IMR-90 (cell line): ENCODE data around the gene ACACB. TPM values are rescaled to one million over a fixed set of nuclear protein-coding genes. Genes with fewer than 3 reads are reported as not detected.

ENCODE experiments used
- ATAC-seq: fragments of 200-7000 bp; cut with Tn5 transposase; 2 replicates; pipeline ENCODE4 v1.9.1; 2020; ENCODE audit warnings: low read depth, mild to moderate bottlenecking, moderate library complexity
- BruUV-seq: library from RNA; stranded (reverse); fragments of 400-500 nt; replicated peaks from 2 replicates; lab custom pipeline; 2021; lab: Mats Ljungman, UMichigan
- CTCF ChIA-PET: fragments of 300-600 bp; formaldehyde crosslinking; extraction: SDS; loops from one replicate; lab custom pipeline; 2021; ENCODE audit warnings: antibody characterized with exemption; lab: Yijun Ruan, JAX
- POLR2A ChIA-PET: fragments of 300-600 bp; sonication (Branson Sonifier 250); formaldehyde crosslinking; loops from one replicate; lab custom pipeline; 2022; ENCODE audit warnings: antibody characterized with exemption; ENCODE audit not compliant: unreplicated experiment; lab: Charles Lee
- DNase-seq: peaks from one replicate; pipeline ENCODE4 v3.0.0; 2013
- H2AFZ ChIP-seq: replicated peaks from 2 replicates; pipeline ENCODE3; 2013; ENCODE audit warnings: low read length, mild to moderate bottlenecking; ENCODE audit not compliant: poor library complexity
- H2AK5ac ChIP-seq: 2 replicates; pipeline ENCODE4 v1.6.1; 2013; ENCODE audit warnings: low read depth, low read length, inconsistent platforms
- H2AK9ac ChIP-seq: replicated peaks from 2 replicates; pipeline ENCODE3; 2013; ENCODE audit warnings: mild to moderate bottlenecking, low read depth, low read length, moderate library complexity; ENCODE audit not compliant: poor library complexity
- H2BK120ac ChIP-seq: 2 replicates; pipeline ENCODE4 v1.6.1; 2013; ENCODE audit warnings: low read depth, low read length, inconsistent platforms
- H2BK15ac ChIP-seq: 3 replicates; pipeline ENCODE4 v1.6.1; 2013; ENCODE audit warnings: low read depth, low read length, inconsistent platforms
- H2BK20ac ChIP-seq: 2 replicates; pipeline ENCODE4 v1.6.1; 2013; ENCODE audit warnings: low read depth, mild to moderate bottlenecking, inconsistent platforms, low read length, moderate library complexity
- H2BK5ac ChIP-seq: 2 replicates; pipeline ENCODE4 v1.6.1; 2013; ENCODE audit warnings: mild to moderate bottlenecking, low read depth, low read length, inconsistent platforms; ENCODE audit not compliant: poor library complexity, severe bottlenecking
- H3K14ac ChIP-seq: replicated peaks from 2 replicates; pipeline ENCODE4 v1.6.1; 2013; ENCODE audit warnings: low read depth, low read length, inconsistent platforms
- H3K18ac ChIP-seq: 2 replicates; pipeline ENCODE4 v1.6.1; 2013; ENCODE audit warnings: low read depth, low read length, control low read depth
- H3K23ac ChIP-seq: 2 replicates; pipeline ENCODE4 v1.6.1; 2013; ENCODE audit warnings: low read depth, low read length, inconsistent platforms
- H3K27ac ChIP-seq: 2 replicates; pipeline ENCODE4 v1.5.1; 2013; ENCODE audit warnings: mild to moderate bottlenecking, control low read depth, low read length; ENCODE audit not compliant: insufficient read depth
- H3K27me3 ChIP-seq: 2 replicates; pipeline ENCODE4 v1.6.1; 2013; ENCODE audit warnings: low read length; ENCODE audit not compliant: control insufficient read depth, insufficient read depth
- H3K36me3 ChIP-seq: 2 replicates; pipeline ENCODE4 v1.6.1; 2013; ENCODE audit warnings: low read length, mixed read lengths; ENCODE audit not compliant: control insufficient read depth, insufficient read depth
- H3K4ac ChIP-seq: 2 replicates; pipeline ENCODE4 v1.6.1; 2013; ENCODE audit warnings: low read depth, low read length, inconsistent platforms
- H3K4me1 ChIP-seq: 2 replicates; pipeline ENCODE4 v1.6.1; 2013; ENCODE audit warnings: low read length, mixed read lengths; ENCODE audit not compliant: control insufficient read depth, insufficient read depth
- H3K4me2 ChIP-seq: 2 replicates; pipeline ENCODE4 v1.6.1; 2013; ENCODE audit warnings: low read depth, mild to moderate bottlenecking, control low read depth, low read length, moderate library complexity
- H3K4me3 ChIP-seq: 2 replicates; pipeline ENCODE4 v1.5.1; 2013; ENCODE audit warnings: low read depth, mild to moderate bottlenecking, control low read depth, low read length, moderate library complexity; ENCODE audit not compliant: insufficient read depth
- H3K56ac ChIP-seq: 2 replicates; pipeline ENCODE4 v1.6.1; 2013; ENCODE audit warnings: low read length, inconsistent platforms; ENCODE audit not compliant: insufficient read depth; ENCODE audit errors: extremely low read depth
- H3K79me1 ChIP-seq, 2 experiments: 2 replicates each; pipeline ENCODE4 v1.6.1; 2013; ENCODE audit warnings: low read length in 2 of 2, inconsistent platforms in 1 of 2, low read depth in 1 of 2
- H3K9ac ChIP-seq: 2 replicates; pipeline ENCODE4 v1.6.1; 2013; ENCODE audit warnings: low read depth, low read length, control low read depth
- H3K9me1 ChIP-seq: 2 replicates; pipeline ENCODE4 v1.6.1; 2013; ENCODE audit warnings: low read length, inconsistent platforms; ENCODE audit not compliant: insufficient read depth
- H3K9me3 ChIP-seq: 2 replicates; pipeline ENCODE4 v1.6.1; 2013; ENCODE audit warnings: low read length; ENCODE audit not compliant: control insufficient read depth, insufficient read depth
- H4K20me1 ChIP-seq: 2 replicates; pipeline ENCODE4 v1.6.1; 2013; ENCODE audit warnings: low read length, inconsistent platforms; ENCODE audit not compliant: insufficient read depth
- H4K5ac ChIP-seq: 2 replicates; pipeline ENCODE4 v1.6.1; 2013; ENCODE audit warnings: mild to moderate bottlenecking, low read depth, low read length, control low read depth
- H4K8ac ChIP-seq, 2 experiments: 2 replicates each; pipeline ENCODE4 v1.6.1; 2013; ENCODE audit warnings: low read depth in 2 of 2, low read length in 2 of 2, control low read depth in 1 of 2, inconsistent platforms in 1 of 2
- H4K91ac ChIP-seq: 2 replicates; pipeline ENCODE4 v1.6.1; 2013; ENCODE audit warnings: low read depth, low read length, inconsistent platforms; ENCODE audit not compliant: insufficient read depth
- BHLHE40 ChIP-seq: fragments of 150-350 bp; IDR thresholded peaks from 2 replicates; pipeline ENCODE4 v1.6.1; 2016; ENCODE audit warnings: mild to moderate bottlenecking, low read depth, low read length
- CEBPB ChIP-seq: IDR thresholded peaks from 2 replicates; pipeline ENCODE4 v1.6.1; 2012; ENCODE audit warnings: low read depth, low read length, improper control_type of control experiment
- CHD1 ChIP-seq: IDR thresholded peaks from 2 replicates; pipeline ENCODE4 v1.6.1; 2012; ENCODE audit warnings: low read depth, low read length, improper control_type of control experiment
- FOS ChIP-seq: fragments of 150-350 bp; IDR thresholded peaks from 2 replicates; pipeline ENCODE4 v1.6.1; 2016; ENCODE audit warnings: low read depth, low read length
- MAFK ChIP-seq: IDR thresholded peaks from 2 replicates; pipeline ENCODE4 v1.6.1; 2012; ENCODE audit warnings: low read depth, low read length, improper control_type of control experiment
- MAZ ChIP-seq: IDR thresholded peaks from 2 replicates; pipeline ENCODE4 v1.6.1; 2012; ENCODE audit warnings: low read depth, mild to moderate bottlenecking, low read length, improper control_type of control experiment, moderate library complexity, borderline replicate concordance
- MXI1 ChIP-seq: IDR thresholded peaks from 2 replicates; pipeline ENCODE4 v1.6.1; 2012; ENCODE audit warnings: low read depth, mild to moderate bottlenecking, low read length, moderate library complexity, borderline replicate concordance
- NFE2L2 ChIP-seq: fragments of 150-350 bp; IDR thresholded peaks from 2 replicates; pipeline ENCODE4 v1.6.1; 2016; ENCODE audit warnings: low read depth, mild to moderate bottlenecking, low read length
- POLR2A ChIP-seq: IDR thresholded peaks from 2 replicates; pipeline ENCODE4 v1.6.1; 2012; ENCODE audit warnings: mild to moderate bottlenecking, low read depth, low read length
- RAD21 ChIP-seq: IDR thresholded peaks from 2 replicates; pipeline ENCODE4 v1.6.1; 2012; ENCODE audit warnings: low read length, improper control_type of control experiment
- RCOR1 ChIP-seq: IDR thresholded peaks from 2 replicates; pipeline ENCODE4 v1.6.1; 2012; ENCODE audit warnings: mild to moderate bottlenecking, low read length, improper control_type of control experiment; ENCODE audit not compliant: insufficient replicate concordance
- RFX5 ChIP-seq: IDR thresholded peaks from 2 replicates; pipeline ENCODE4 v1.8.0; 2012; ENCODE audit warnings: low read depth, mild to moderate bottlenecking, low read length, moderate library complexity
- SMC3 ChIP-seq: fragments of 150-350 bp; IDR thresholded peaks from 2 replicates; pipeline ENCODE4 v1.6.1; 2016; ENCODE audit warnings: low read depth, mild to moderate bottlenecking, antibody characterized with exemption, low read length, moderate library complexity
- WGBS, 2 experiments: methylation state at CpG; one replicate each; pipeline versions ENCODE4 v1.1.5 to v1.1.7; 2013; ENCODE audit warnings: missing lambda C conversion rate in 2 of 2; ENCODE audit not compliant: insufficient read length in 1 of 2; ENCODE audit errors: extremely low coverage in 2 of 2; 5-methylcytosine and 5-hydroxymethylcytosine counted together
- dilution Hi-C: fragments of 300-500 bp; cut with HindIII; formaldehyde crosslinking; loops from one replicate; pipeline ENCODE4 v1.14.3; 2018; ENCODE audit warnings: low sequenced_read_pairs; ENCODE audit not compliant: unreplicated experiment
- in situ Hi-C: fragments of 300-500 bp; cut with MboI; formaldehyde crosslinking; loops from 3 replicates; pipeline ENCODE4 v1.14.3; 2019; ENCODE audit warnings: low sequenced_read_pairs, inconsistent platforms, mixed read lengths
- intact Hi-C: fragments of 100-400 bp; cut with micrococcal nuclease; formaldehyde crosslinking; loops from 2 replicates; pipeline ENCODE4 v1.10.0; 2022
- polyA plus RNA-seq, 3 experiments: library from polyadenylated mRNA; depleted of rRNA; stranded (reverse); fragments of >200 nt; gene quantifications; 2 replicates each; pipeline ENCODE4 v1.2.3, GENCODE V29; 2012; ENCODE audit warnings: low replicate concordance in 1 of 3
- total RNA-seq: library from RNA; depleted of rRNA; stranded (reverse); fragments of >200 nt; gene quantifications from 2 replicates; pipeline ENCODE4 v1.2.3, GENCODE V29; 2012
- TF ChIP-seq, protein P1 (sequence below): fragments of 150-350 bp; IDR thresholded peaks from 2 replicates; pipeline ENCODE4 v1.6.1; 2017; ENCODE audit warnings: mild to moderate bottlenecking, antibody characterized with exemption, low read length, low read depth
- TF ChIP-seq, protein P2 (sequence below): fragments of 150-350 bp; IDR thresholded peaks from 2 replicates; pipeline ENCODE4 v1.6.1; 2016; ENCODE audit warnings: low read depth, mild to moderate bottlenecking, low read length, moderate library complexity, borderline replicate concordance
- TF ChIP-seq, protein P3 (sequence below): conservative IDR thresholded peaks from 2 replicates; pipeline ENCODE4 v1.5.1; 2012; ENCODE audit warnings: mild to moderate bottlenecking, low read depth, low read length, improper control_type of control experiment

The ACACB gene
- total and polyA plus RNA-seq, 2 of the 4 experiments (the other 2 are of a cell fraction), result 2.0 to 2.1 TPM

DNA sequence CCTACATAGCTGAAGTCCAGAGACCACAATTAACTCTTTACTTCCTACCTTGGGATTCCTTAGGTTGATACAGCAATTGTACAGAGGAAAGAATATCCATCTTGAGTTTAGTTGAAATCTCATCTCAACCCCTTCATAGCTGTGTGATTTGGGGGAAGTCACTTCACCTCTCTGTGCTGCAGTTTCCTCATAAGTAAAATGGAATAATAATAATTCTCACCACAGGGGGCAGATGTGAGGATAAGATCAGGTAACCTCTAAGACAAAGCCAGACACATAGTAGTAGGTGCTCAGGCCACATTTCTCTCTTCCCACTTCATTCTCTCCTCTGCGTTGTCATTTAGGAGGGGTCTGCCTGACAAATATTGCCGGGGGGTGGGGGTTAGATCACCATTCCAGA is 186.0 kb downstream of the ACACB start:
- Histone ChIP-seq H4K20me1 (no peaks in the 10 kb centered on the region), H3K9ac (no peak overlapping the region), H3K9me1 (no peaks in the 10 kb centered on the region), H3K56ac (no peak overlapping the region), H3K4ac (no peak overlapping the region), H3K9me3 (no peaks in the 10 kb centered on the region), H3K4me1 (no peaks in the 10 kb centered on the region), H3K27me3 (peaks cover 33% of the 10 kb centered on the region), H2BK15ac (no peak overlapping the region), H2BK20ac (no peak overlapping the region), H3K36me3 (no peaks in the 10 kb centered on the region), H3K14ac (no peak overlapping the region), H2AK5ac (no peak overlapping the region), H2AK9ac (no peak overlapping the region), H4K8ac (no peak overlapping the region), H4K91ac (no peak overlapping the region), H3K79me1 (no peaks in the 10 kb centered on the region), H2AFZ (no peak overlapping the region), H2BK5ac (no peak overlapping the region), H3K23ac (no peak overlapping the region), H3K4me2 (no peak overlapping the region), H3K18ac (no peak overlapping the region), H2BK120ac (no peak overlapping the region), H3K27ac (no peak overlapping the region), H4K5ac (no peak overlapping the region), H3K4me3 (no peak overlapping the region)
- DNase-seq, result no peak
- in situ Hi-C loops, result no loop called here
- no CpG with 5 or more reads among the region's 2 CpGs for WGBS, 2 experiments
- CTCF ChIA-PET, result no interaction called here
- no peak for ATAC-seq
- POLR2A ChIA-PET, result no interaction called here
- TF ChIP-seq NFE2L2 (no peak), RFX5 (no peak), BHLHE40 (no peak), SMC3 (no peak), POLR2A (no peak), CHD1 (no peak), CEBPB (no peak), FOS (no peak), MAFK (no peak), RCOR1 (no peak), MXI1 (no peak), RAD21 (no peak), MAZ (no peak)
- TF ChIP-seq, protein P1, sequence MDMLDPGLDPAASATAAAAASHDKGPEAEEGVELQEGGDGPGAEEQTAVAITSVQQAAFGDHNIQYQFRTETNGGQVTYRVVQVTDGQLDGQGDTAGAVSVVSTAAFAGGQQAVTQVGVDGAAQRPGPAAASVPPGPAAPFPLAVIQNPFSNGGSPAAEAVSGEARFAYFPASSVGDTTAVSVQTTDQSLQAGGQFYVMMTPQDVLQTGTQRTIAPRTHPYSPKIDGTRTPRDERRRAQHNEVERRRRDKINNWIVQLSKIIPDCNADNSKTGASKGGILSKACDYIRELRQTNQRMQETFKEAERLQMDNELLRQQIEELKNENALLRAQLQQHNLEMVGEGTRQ, result no peak
- TF ChIP-seq, protein P2, sequence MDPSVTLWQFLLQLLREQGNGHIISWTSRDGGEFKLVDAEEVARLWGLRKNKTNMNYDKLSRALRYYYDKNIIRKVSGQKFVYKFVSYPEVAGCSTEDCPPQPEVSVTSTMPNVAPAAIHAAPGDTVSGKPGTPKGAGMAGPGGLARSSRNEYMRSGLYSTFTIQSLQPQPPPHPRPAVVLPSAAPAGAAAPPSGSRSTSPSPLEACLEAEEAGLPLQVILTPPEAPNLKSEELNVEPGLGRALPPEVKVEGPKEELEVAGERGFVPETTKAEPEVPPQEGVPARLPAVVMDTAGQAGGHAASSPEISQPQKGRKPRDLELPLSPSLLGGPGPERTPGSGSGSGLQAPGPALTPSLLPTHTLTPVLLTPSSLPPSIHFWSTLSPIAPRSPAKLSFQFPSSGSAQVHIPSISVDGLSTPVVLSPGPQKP, result no peak
- TF ChIP-seq, protein P3, sequence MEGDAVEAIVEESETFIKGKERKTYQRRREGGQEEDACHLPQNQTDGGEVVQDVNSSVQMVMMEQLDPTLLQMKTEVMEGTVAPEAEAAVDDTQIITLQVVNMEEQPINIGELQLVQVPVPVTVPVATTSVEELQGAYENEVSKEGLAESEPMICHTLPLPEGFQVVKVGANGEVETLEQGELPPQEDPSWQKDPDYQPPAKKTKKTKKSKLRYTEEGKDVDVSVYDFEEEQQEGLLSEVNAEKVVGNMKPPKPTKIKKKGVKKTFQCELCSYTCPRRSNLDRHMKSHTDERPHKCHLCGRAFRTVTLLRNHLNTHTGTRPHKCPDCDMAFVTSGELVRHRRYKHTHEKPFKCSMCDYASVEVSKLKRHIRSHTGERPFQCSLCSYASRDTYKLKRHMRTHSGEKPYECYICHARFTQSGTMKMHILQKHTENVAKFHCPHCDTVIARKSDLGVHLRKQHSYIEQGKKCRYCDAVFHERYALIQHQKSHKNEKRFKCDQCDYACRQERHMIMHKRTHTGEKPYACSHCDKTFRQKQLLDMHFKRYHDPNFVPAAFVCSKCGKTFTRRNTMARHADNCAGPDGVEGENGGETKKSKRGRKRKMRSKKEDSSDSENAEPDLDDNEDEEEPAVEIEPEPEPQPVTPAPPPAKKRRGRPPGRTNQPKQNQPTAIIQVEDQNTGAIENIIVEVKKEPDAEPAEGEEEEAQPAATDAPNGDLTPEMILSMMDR, result no peak; the same call in 1 of the 2 replicates
- intact Hi-C loops, result no loop called here
- dilution Hi-C loops, result no loop called here
- no TSS peak for BruUV-seq
